Retinal pigment epithelial cell (primary cell): Measurements from ENCODE around the gene SALL2.

Experiments
- DNase-seq: peaks from one replicate; pipeline ENCODE4 v3.0.0-alpha.2; 2010; ENCODE audit warnings: low read depth
- H3K4me3 ChIP-seq: 2 replicates; pipeline ENCODE4 v1.5.1; 2011; ENCODE audit warnings: mild to moderate bottlenecking, low read length, control low read depth, moderate library complexity
- CTCF ChIP-seq: conservative IDR thresholded peaks from 2 replicates; pipeline ENCODE4 v1.5.1; 2011; ENCODE audit warnings: low read depth, low read length, control low read depth, inconsistent platforms

SALL2 gene

DNA sequence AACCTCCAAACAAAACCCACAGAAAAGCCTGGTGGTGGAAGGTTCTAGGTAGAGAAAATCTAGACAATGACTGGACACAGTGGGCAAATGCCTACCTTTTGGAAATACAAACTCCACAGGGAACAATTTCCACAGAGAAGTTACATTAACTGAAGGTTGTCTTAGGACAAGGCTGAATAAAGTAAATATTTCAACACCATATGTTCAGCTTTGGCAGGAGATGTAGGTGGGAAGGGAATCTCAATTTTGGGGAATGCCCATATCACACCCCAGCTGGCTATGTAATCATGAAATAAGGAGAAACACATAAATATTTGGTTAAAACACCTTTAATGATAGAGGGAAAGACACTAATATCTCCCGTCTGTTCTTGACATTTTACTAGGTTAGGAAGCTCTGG lies 5.4 kb downstream of the SALL2 start:
- TF ChIP-seq CTCF = no peak
- no peak for DNase-seq

GRCh38 chr14:21518725-21519124 lies 7.4 kb downstream of the SALL2 start:
- no peak for DNase-seq
- no peak for TF ChIP-seq CTCF
- H3K4me3 ChIP-seq = no peak overlapping the region

More for the DNA sequence above, 5.4 kb downstream of the SALL2 start:
- no peak overlapping the region for H3K4me3 ChIP-seq

DNA sequence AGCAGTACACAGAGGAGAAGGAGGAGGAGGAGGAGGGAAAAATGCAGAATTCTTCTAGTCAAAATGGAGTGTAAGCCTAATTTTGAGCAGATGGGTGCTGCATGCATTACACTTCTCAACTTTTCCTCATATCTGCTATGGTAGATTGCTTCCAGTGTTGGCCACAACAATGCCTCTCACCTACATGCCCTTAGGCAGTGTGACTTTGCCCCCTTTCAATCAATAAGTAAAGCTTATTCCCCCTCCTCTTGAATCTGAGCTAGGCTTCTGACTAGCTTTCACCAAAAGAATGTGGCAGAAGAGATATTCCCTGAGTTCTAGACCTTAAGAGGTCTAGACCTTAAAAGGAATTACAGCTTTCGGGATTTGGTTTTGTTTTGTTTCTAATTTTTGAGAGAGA lies 11.8 kb downstream of the SALL2 start:
- no peak for TF ChIP-seq CTCF
- no peak for DNase-seq
- H3K4me3 ChIP-seq = no peak overlapping the region

DNA sequence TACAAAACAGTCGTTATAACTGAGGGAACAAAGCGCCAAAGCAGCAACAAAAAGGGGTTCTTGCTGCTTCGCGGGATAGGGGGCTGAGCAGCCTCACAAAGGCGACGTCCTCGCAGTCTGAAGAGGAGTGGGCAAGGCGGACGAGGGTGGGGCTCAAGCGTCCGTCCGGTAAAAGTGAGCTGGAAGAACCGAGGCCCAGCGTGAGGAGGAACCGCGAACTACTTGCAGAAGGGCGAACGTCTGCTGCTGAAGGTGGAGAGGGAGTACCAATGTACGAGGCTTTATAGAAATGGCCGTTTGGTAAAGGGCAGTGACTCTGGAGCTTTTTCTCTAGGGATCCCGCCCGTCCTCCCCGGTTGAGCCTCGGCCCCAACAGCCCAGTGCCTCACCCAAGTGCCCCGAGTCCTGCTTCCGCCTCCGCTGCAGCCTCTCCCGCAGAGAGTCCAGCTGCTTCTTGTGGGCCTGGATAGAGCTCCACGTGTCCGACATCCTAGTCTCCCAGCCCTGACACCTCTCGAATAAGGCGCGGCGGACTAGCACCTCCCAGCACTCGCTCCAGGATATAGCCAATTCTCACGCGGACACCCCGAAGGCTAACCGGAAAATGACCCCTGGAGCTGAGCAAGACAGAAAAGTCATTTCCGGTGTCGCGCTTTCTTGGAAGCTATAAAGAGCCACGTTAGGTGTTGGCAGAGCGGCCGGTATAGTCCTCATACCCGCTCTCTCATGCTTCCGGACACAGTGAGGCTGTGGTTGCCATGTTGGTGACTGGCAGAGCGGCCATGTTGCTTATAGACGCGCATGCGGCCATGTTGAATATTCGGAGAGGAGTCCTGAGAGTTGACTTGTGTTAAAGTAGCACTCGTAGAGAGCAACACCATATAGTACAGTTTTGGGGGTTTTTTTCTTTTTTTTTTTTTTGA lies 15.2 kb downstream of the SALL2 start, which contains the start of gene METTL3:
METTL3 (minus strand) TSS at position 606 of the 923 bp plus-strand sequence; CDS start at position 489, 117 bp downstream.
- peak; percentile 98 for DNase-seq
- no peak for TF ChIP-seq CTCF
- peak within 1 kb of the TSS; percentile 96 for H3K4me3 ChIP-seq

DNA sequence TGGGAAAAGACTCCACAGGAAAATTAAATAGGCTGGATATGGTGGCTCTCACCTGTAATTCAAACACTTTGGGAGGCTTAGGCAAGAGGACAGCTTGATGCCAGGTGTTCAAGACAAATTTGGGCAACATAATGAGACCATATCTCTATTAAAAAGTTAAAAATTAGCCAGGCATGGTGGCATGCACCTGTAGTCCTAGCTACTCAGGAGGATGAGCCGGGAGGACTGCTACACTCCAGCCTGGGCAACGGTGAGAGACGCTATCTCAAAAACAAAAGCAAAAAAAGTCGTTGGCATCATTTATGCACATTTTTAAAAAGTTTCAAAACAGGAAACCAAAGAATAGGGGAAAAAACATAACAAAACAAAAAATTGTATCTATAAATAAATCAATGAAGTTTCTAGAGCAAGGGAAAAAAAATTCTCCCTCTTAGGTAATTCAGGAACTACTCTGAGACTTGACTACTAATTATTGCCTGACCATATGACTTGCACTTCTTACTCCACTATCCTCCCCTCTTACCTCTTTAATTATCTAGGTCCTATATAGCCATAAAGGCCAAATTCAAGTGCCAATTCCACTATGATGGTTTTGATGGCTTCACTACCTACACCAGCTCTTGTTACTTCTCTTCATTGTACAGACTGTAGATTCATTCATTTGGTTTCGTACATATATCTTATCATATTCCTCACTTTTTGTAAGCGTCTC lies 16.6 kb downstream of the SALL2 start:
- H3K4me3 ChIP-seq = peak overlapping the region; percentile 96
- DNase-seq = no peak
- TF ChIP-seq CTCF = no peak

DNA sequence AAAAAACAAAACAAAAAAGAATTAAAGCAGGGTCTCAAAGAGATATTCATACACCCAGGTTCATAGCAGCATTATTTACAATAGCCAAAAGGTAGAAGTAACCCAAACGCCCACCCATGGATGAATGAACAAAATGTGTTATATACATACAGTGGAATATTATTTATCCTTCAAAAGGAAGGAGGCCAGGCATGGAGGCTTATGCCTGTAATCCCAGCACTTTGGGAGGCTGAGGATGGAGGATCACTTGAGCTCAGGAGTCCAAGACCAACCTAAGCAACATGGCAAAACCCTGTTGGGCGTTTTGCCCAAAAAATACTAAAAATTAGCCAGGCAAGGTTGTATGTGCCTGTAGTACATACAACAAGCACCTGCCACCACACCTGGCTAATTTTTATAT lies 19.6 kb downstream of the SALL2 start:
- no peak for TF ChIP-seq CTCF
- H3K4me3 ChIP-seq = no peak overlapping the region
- no peak for DNase-seq
